Measurements from ENCODE around the gene CACNA2D1. TPM values are rescaled to one million over a fixed set of nuclear protein-coding genes. Genes with fewer than 3 reads are reported as not detected.

Gene CACNA2D1
- total RNA-seq, 4 donors from 2014 or later, result 0.30 to 12.8 (median 2.4) TPM

DNA sequence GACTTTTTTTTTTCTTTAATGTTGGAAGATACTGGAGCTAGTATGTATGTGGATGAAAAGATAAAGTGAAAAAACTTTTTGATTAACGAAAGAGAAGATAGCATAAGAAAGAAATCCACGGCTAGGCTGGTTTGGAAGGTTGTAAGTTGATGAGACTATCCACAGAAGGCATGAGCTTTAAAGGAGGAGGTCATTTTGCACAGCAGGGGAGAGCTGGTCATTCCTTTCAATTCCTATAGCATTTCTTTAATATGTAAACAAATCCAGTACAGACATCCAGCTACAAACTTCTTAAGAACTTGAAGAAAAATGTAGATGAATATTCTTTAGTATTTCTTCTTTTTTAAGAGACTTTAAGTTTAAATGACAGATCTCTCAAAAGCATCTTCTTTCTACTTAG lies 281.3 kb downstream of the CACNA2D1 start:
- H3K9me3 ChIP-seq, result no peaks in the 10 kb centered on the region
- no peaks in the 10 kb centered on the region for H3K27me3 ChIP-seq
- no peak overlapping the region for H3K4me3 ChIP-seq
- peaks cover 0 to 11% (median 0%) of the 10 kb centered on the region in 3 donors for H3K4me1 ChIP-seq
- intact Hi-C loops (cut with DNase I), result no loop called here
- no peak overlapping the region for H3K27ac ChIP-seq
- no peak for TF ChIP-seq POLR2A (IDR thresholded peaks at IDR 0.05)
- TF ChIP-seq, protein P1, sequence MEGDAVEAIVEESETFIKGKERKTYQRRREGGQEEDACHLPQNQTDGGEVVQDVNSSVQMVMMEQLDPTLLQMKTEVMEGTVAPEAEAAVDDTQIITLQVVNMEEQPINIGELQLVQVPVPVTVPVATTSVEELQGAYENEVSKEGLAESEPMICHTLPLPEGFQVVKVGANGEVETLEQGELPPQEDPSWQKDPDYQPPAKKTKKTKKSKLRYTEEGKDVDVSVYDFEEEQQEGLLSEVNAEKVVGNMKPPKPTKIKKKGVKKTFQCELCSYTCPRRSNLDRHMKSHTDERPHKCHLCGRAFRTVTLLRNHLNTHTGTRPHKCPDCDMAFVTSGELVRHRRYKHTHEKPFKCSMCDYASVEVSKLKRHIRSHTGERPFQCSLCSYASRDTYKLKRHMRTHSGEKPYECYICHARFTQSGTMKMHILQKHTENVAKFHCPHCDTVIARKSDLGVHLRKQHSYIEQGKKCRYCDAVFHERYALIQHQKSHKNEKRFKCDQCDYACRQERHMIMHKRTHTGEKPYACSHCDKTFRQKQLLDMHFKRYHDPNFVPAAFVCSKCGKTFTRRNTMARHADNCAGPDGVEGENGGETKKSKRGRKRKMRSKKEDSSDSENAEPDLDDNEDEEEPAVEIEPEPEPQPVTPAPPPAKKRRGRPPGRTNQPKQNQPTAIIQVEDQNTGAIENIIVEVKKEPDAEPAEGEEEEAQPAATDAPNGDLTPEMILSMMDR (IDR thresholded peaks at IDR 0.05), result no peak
- 64 to 70% methylated on average over 2 of the region's 2 CpGs for WGBS, 2 donors
- DNase-seq, result no peak
- no peaks in the 10 kb centered on the region for H3K36me3 ChIP-seq

DNA sequence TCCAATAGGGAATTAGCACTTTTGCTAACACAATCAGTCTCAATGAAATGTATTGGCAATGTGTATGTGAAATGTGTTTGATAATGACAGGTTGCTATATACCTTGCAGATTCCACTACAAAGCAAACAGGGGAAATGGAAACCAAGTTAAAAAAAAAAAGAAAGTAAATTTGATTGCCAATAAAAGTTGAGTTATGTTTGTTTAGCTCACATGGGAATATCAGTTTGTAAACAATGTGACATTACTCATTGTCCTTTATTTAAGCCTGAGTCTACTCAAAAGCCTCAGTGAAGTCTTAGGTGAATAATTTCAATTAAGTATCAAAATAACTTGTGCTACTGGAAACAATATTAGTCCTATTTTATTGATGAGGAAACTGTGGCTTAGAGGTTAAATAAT lies 285.2 kb downstream of the CACNA2D1 start:
- no peaks in the 10 kb centered on the region for H3K4me1 ChIP-seq
- intact Hi-C loops (cut with DNase I), result no loop called here
- no peaks in the 10 kb centered on the region for H3K36me3 ChIP-seq
- H3K9me3 ChIP-seq, result no peaks in the 10 kb centered on the region
- no peaks in the 10 kb centered on the region for H3K27me3 ChIP-seq
- no peak overlapping the region for H3K4me3 ChIP-seq
- TF ChIP-seq, protein P1 (IDR thresholded peaks at IDR 0.05), result no peak
- TF ChIP-seq POLR2A (IDR thresholded peaks at IDR 0.05), result no peak
- DNase-seq, result no peak
- no peak overlapping the region for H3K27ac ChIP-seq

DNA sequence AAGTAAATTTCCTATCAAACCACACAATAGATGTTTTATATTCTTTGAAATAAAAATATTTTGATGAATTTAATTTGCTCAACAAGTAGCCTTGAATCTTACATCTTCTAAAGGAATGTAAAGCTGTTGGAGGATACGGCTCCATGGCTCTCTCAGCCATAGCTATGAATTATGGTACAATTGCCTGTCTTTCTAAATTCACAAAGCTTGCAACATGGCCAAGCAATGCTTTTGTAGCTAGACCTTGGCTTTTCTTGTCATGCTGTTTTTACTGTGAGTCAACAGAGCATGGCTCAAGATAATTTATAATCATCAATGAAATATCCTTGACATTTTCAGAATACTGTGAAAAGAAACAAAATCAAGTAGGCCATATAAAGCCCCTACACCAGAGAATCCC lies 286.7 kb downstream of the CACNA2D1 start:
- H3K27me3 ChIP-seq, result no peaks in the 10 kb centered on the region

DNA sequence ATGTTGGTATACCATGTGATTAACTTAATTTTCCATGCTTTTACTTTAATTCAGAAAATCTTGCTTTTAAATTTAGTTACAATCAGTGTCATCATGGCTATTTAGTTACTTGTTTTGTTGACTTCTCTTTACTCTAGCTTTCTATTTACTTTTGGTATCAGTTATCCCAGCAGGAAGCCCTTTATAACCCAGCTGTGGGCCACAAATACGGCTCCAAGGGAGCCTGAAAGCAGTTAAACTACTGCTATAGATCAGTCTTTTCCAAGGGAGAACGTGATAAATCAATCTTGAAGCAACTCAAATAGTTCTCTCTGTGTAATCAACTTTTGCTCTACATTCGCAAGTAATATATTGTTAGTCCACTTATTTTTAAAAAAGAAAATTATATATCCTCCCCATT lies 287.4 kb downstream of the CACNA2D1 start:
- Histone ChIP-seq H3K4me3 (no peak overlapping the region), H3K9me3 (no peaks in the 10 kb centered on the region), H3K4me1 (no peaks in the 10 kb centered on the region), H3K36me3 (no peaks in the 10 kb centered on the region), H3K27ac (no peak overlapping the region), H3K27me3 (no peaks in the 10 kb centered on the region)
- 68 to 71% methylated on average over 3 of the region's 3 CpGs for WGBS, 2 donors
- TF ChIP-seq POLR2A (IDR thresholded peaks at IDR 0.05), result no peak
- TF ChIP-seq, protein P1 (IDR thresholded peaks at IDR 0.05), result no peak
- no peak for DNase-seq
- intact Hi-C loops (cut with DNase I), result no loop called here

More for the DNA sequence above, 286.7 kb downstream of the CACNA2D1 start:
- TF ChIP-seq, protein P1 (IDR thresholded peaks at IDR 0.05), result no peak
- no peak for TF ChIP-seq POLR2A (IDR thresholded peaks at IDR 0.05)
- intact Hi-C loops (cut with DNase I), result no loop called here
- Histone ChIP-seq H3K4me1 (no peaks in the 10 kb centered on the region), H3K36me3 (no peaks in the 10 kb centered on the region), H3K27ac (no peak overlapping the region), H3K9me3 (no peaks in the 10 kb centered on the region), H3K4me3 (no peak overlapping the region)
- no peak for DNase-seq
- WGBS, 2 donors, result 81 to 93% methylated on average over 1 of the region's 1 CpG

DNA sequence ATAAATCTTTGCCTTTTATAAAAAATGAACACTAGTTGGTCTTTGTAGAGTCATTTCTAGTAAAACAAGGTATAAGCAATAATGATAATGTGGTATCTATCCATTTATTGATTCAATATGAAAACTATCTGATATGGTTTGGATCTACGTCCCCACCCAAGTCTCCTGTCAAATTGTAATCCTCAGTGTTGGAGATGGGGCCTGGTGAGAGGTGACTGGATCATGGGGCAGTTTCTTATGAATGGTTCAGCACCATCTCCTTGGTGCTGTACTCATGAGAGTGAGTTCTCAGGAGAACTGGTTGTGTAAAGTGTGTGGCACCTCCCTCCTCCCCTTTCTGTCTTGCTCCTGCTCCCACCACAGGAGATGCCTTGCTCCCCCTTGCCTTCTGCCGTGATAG lies 288.8 kb downstream of the CACNA2D1 start:
- no peak for DNase-seq
- intact Hi-C loops (cut with DNase I), result no loop called here
- H3K27ac ChIP-seq, result no peak overlapping the region
- TF ChIP-seq, protein P1 (IDR thresholded peaks at IDR 0.05), result no peak
- no peak for TF ChIP-seq POLR2A (IDR thresholded peaks at IDR 0.05)
- no peaks in the 10 kb centered on the region for H3K27me3 ChIP-seq
- no peaks in the 10 kb centered on the region for H3K9me3 ChIP-seq
- H3K36me3 ChIP-seq, result no peaks in the 10 kb centered on the region
- H3K4me3 ChIP-seq, result no peak overlapping the region
- 68 to 70% methylated on average over 2 of the region's 2 CpGs for WGBS, 2 donors
- no peaks in the 10 kb centered on the region for H3K4me1 ChIP-seq
